ENCODE results near the gene SLC10A3. TPM values are rescaled to one million over a fixed set of nuclear protein-coding genes. Genes with fewer than 3 reads are reported as not detected.

SLC10A3 gene
- total and polyA plus RNA-seq, 2 of the 13 experiments (the other 11 are each of a cell fraction or from before 2014, with no cell fraction given) = 10.1 to 11.5 TPM

DNA sequence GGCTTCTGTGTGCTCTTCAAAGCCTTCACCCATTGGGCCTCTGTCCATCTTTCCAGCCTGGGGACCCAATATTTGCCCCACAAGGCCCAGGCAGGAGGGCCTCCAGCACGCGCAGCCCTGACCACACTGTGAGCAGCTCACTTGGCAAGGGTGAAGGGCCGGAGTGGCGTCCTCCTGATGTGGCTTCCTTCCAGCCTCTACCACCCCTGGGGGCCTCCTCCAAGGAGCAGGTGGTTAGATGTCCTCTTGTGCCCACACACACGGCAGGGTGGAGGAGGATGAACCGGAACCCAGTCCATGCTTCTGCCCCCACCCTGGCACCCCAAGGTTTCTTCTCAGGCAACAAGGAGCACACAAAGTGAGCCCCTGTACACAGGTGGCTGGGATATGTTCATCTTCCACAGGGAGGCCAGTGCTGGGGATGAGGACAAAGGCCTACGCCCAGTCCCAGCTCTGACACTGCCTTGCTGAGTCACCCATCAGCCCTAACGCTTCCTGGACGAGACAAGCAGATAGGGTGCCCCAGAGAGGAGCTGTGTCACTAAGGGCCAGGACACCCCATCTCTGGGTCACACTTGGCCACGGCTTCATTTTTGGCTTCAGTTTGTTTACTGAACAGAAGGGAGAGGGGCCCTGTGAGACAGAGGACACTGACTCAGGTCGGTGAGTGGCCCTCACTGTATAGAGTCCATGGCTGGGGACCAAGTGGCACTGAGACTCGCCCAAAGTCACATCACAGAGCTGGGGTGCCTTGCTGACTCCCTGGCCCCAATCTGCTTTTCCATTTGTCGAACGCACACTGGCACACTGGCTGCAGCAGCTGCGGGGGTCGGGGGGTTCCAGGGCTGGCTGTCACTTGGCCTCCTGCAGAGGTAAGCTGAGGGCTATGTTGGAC, 5.9 kb downstream of the SLC10A3 start (continued):
- TF ChIP-seq PAX8 (CRISPR knock-in tag; IDR thresholded peaks at IDR 0.05; ENCODE audit: borderline replicate concordance) (no peak), ZNF180 (CRISPR knock-in tag; IDR thresholded peaks at IDR 0.05; ENCODE audit: borderline replicate concordance, low read depth) (no peak), BRD4 (CRISPR knock-in tag; IDR thresholded peaks at IDR 0.05) (no peak), ZBTB21 (CRISPR knock-in tag; IDR thresholded peaks at IDR 0.05) (no peak), THAP11 (CRISPR knock-in tag; IDR thresholded peaks at IDR 0.05) (no peak), MXI1 (IDR thresholded peaks at IDR 0.05; ENCODE audit: borderline replicate concordance, low read depth, low read length) (no peak)
- TF ChIP-seq, protein P1, sequence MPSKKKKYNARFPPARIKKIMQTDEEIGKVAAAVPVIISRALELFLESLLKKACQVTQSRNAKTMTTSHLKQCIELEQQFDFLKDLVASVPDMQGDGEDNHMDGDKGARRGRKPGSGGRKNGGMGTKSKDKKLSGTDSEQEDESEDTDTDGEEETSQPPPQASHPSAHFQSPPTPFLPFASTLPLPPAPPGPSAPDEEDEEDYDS (CRISPR knock-in tag; IDR thresholded peaks at IDR 0.05) = no peak

GRCh38 chrX:154483325-154483724, 7.1 kb downstream of the SLC10A3 start:
- Histone ChIP-seq H3K9me3 (ENCODE audit: low read length) (no peaks in the 10 kb centered on the region), H3K4me2 (ENCODE audit: low read depth, low read length) (no peak overlapping the region), H2AFZ (ENCODE audit: low read length) (no peak overlapping the region), H3K9ac (ENCODE audit: insufficient read depth, low read depth, low read length) (no peak overlapping the region), H4K20me1 (ENCODE audit: insufficient read depth, low read length) (no peaks in the 10 kb centered on the region), H3K79me2 (ENCODE audit: insufficient read depth, low read length) (no peaks in the 10 kb centered on the region), H3K4me1 (ENCODE audit: insufficient read depth, low read length) (peaks cover 18% of the 10 kb centered on the region), H3K27ac (ENCODE audit: extremely low read length, insufficient read depth, low read length) (no peak overlapping the region), H3K27me3 (ENCODE audit: control insufficient read depth in 1 of 2, insufficient read depth in 2 of 2, low read length in 2 of 2) (no peaks in the 10 kb centered on the region), H3K4me3 (replicated peaks in 1 of 3; ENCODE audit: insufficient read depth in 1 of 3, low read depth in 2 of 3, low read length in 3 of 3) (no peak overlapping the region), H3K36me3 (replicated peaks in 1 of 2; ENCODE audit: control insufficient read depth in 1 of 2, insufficient read depth in 2 of 2, low read length in 2 of 2) (no peaks in the 10 kb centered on the region; a peak in 1 of 5 replicates)
- DNase-seq (ENCODE audit: low spot score) (no peak), FAIRE-seq (no peak), ATAC-seq (no peak)
- ChIA-PET POLR2A (interaction anchor here (2.3 kb wide), 1 partner anchor 7 kb away, joined by 11 read pairs; the partner anchor contains the start of gene SLC10A3), CTCF (ENCODE audit: low intra/inter-chr PET ratio, low total read pairs) (no interaction called here)
- 92% methylated on average over 7 of the region's 7 CpGs for WGBS (ENCODE audit: low lambda C conversion rate)
- intact Hi-C loops (cut with micrococcal nuclease; ENCODE audit: unreplicated experiment) = no loop called here
- in situ Hi-C loops (cut with HindIII; ENCODE audit: extremely low pct_ligation_motif_present, low pct_unique_long_range_greater_than_20kb) = loop anchor here (5.0 kb wide), 1 partner anchor 34 kb away; the partner anchor contains the start of gene FAM3A
- no TSS peak for BruUV-seq (replicated peaks)
- TF ChIP-seq FIP1L1 (IDR thresholded peaks at IDR 0.05; ENCODE audit: borderline replicate concordance, insufficient read depth, low read depth, low read length) (no peak), AKNA (CRISPR knock-in tag; IDR thresholded peaks at IDR 0.05; ENCODE audit: borderline replicate concordance) (no peak), NFYB (CRISPR knock-in tag; IDR thresholded peaks at IDR 0.05) (no peak), KDM5B (CRISPR knock-in tag; IDR thresholded peaks at IDR 0.05; ENCODE audit: borderline replicate concordance) (no peak), ZNF251 (CRISPR knock-in tag; IDR thresholded peaks at IDR 0.05) (no peak), NRL (CRISPR knock-in tag; IDR thresholded peaks at IDR 0.05; ENCODE audit: borderline replicate concordance) (no peak)
- TF ChIP-seq, protein P2, sequence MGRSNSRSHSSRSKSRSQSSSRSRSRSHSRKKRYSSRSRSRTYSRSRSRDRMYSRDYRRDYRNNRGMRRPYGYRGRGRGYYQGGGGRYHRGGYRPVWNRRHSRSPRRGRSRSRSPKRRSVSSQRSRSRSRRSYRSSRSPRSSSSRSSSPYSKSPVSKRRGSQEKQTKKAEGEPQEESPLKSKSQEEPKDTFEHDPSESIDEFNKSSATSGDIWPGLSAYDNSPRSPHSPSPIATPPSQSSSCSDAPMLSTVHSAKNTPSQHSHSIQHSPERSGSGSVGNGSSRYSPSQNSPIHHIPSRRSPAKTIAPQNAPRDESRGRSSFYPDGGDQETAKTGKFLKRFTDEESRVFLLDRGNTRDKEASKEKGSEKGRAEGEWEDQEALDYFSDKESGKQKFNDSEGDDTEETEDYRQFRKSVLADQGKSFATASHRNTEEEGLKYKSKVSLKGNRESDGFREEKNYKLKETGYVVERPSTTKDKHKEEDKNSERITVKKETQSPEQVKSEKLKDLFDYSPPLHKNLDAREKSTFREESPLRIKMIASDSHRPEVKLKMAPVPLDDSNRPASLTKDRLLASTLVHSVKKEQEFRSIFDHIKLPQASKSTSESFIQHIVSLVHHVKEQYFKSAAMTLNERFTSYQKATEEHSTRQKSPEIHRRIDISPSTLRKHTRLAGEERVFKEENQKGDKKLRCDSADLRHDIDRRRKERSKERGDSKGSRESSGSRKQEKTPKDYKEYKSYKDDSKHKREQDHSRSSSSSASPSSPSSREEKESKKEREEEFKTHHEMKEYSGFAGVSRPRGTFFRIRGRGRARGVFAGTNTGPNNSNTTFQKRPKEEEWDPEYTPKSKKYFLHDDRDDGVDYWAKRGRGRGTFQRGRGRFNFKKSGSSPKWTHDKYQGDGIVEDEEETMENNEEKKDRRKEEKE (IDR thresholded peaks at IDR 0.05) = no peak

All from HepG2 (cell line).